ENCODE results near the gene KIR3DL3. TPM values are rescaled to one million over a fixed set of nuclear protein-coding genes. Genes with fewer than 3 reads are reported as not detected.

The KIR3DL3 gene
- polyA plus RNA-seq, 1 experiment: not detected

DNA sequence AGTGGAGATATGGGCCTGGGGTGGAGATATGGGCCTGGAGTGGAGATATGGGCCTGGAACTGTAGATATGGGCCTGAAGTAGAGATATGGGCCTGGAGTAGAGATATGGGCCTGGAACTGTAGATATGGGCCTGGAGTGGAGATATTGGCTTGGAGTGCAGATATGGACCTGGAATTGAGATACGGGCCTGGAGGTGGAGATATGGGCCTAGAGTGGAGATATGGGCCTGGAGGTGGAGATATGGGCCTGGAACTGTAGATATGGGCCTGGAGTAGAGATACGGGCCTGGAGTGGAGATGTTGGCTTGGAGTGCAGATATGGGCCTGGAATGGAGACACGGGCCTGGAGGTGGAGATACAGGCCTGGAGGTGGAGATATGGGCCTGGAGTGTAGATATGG is 402 bp downstream of the KIR3DL3 start:
- H3K4me3 ChIP-seq (ENCODE audit: low read depth, low read length): no peak overlapping the region
- TF ChIP-seq, protein P1, sequence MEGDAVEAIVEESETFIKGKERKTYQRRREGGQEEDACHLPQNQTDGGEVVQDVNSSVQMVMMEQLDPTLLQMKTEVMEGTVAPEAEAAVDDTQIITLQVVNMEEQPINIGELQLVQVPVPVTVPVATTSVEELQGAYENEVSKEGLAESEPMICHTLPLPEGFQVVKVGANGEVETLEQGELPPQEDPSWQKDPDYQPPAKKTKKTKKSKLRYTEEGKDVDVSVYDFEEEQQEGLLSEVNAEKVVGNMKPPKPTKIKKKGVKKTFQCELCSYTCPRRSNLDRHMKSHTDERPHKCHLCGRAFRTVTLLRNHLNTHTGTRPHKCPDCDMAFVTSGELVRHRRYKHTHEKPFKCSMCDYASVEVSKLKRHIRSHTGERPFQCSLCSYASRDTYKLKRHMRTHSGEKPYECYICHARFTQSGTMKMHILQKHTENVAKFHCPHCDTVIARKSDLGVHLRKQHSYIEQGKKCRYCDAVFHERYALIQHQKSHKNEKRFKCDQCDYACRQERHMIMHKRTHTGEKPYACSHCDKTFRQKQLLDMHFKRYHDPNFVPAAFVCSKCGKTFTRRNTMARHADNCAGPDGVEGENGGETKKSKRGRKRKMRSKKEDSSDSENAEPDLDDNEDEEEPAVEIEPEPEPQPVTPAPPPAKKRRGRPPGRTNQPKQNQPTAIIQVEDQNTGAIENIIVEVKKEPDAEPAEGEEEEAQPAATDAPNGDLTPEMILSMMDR (IDR thresholded peaks at IDR 0.05; ENCODE audit: insufficient read depth, low read depth, low read length): no peak
- CTCF ChIA-PET: no interaction called here
- POLR2A ChIA-PET: no interaction called here
- no peaks in the 10 kb centered on the region for H3K27me3 ChIP-seq (ENCODE audit: control insufficient read depth, insufficient read depth, low read length)
- H3K36me3 ChIP-seq (ENCODE audit: control insufficient read depth, insufficient read depth, low read length): no peaks in the 10 kb centered on the region
- DNase-seq (ENCODE audit: low read depth): no peak

DNA sequence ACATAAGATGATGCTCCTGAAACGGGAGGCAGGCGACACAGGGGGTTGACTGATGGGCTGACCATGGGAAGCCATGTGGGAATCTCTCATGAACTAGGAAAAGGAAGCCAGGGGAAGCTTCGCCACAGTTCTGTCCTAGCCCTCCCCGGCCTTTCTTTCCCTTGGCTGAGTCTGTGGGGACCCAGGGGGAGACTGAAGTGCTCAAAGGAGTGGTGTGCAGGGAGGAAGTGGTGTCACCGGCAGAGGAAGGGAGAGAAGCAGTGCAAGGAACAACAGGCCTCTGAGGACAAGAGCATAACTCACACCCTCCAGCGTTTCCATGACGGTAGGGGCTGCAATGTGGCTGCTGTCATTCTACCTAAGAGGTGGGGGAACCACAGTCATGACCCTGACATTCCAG is 1.1 kb downstream of the KIR3DL3 start:
- H3K27me3 ChIP-seq (ENCODE audit: control insufficient read depth, insufficient read depth, low read length): no peaks in the 10 kb centered on the region
- TF ChIP-seq, protein P1 (IDR thresholded peaks at IDR 0.05; ENCODE audit: insufficient read depth, low read depth, low read length): no peak
- DNase-seq (ENCODE audit: low read depth): no peak
- ChIA-PET POLR2A (no interaction called here), CTCF (no interaction called here)
- H3K36me3 ChIP-seq (ENCODE audit: control insufficient read depth, insufficient read depth, low read length): no peaks in the 10 kb centered on the region
- no peak overlapping the region for H3K4me3 ChIP-seq (ENCODE audit: low read depth, low read length)

DNA sequence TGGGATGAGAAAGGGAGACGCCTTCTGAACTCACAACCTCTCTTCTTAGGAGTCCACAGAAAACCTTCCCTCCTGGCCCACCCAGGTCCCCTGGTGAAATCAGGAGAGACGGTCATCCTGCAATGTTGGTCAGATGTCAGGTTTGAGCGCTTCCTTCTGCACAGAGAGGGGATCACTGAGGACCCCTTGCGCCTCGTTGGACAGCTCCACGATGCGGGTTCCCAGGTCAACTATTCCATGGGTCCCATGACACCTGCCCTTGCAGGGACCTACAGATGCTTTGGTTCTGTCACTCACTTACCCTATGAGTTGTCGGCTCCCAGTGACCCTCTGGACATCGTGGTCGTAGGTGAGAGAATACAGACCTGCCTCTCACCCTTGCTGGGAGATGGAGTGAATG is 3.3 kb downstream of the KIR3DL3 start:
- Histone ChIP-seq H3K27me3 (ENCODE audit: control insufficient read depth, insufficient read depth, low read length) (no peaks in the 10 kb centered on the region), H3K36me3 (ENCODE audit: control insufficient read depth, insufficient read depth, low read length) (no peaks in the 10 kb centered on the region), H3K4me3 (ENCODE audit: low read depth, low read length) (no peak overlapping the region)
- TF ChIP-seq, protein P1 (IDR thresholded peaks at IDR 0.05; ENCODE audit: insufficient read depth, low read depth, low read length): no peak
- DNase-seq (ENCODE audit: low read depth): no peak
- POLR2A ChIA-PET: no interaction called here
- CTCF ChIA-PET: no interaction called here

DNA sequence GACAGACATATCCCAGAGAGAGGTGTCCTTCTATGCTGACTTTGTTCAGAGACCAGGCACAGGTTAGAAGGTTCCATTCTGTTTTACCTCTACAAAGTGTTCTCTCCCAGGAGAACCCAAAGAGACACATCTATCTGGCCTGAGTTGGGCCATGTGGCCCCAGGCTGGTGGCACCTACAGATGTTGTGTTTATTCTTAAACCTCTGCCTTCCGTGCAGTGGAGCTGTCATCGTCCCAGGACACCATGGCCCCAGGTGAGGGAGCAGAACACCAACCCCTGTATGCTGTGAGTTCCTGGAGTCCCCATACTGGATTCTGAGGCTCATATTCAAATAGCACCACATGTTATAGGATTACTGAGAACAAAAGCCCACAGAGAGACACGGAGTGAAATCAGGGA is 3.9 kb downstream of the KIR3DL3 start:
- ChIA-PET CTCF (no interaction called here), POLR2A (no interaction called here)
- TF ChIP-seq, protein P1 (IDR thresholded peaks at IDR 0.05; ENCODE audit: insufficient read depth, low read depth, low read length): no peak
- Histone ChIP-seq H3K27me3 (ENCODE audit: control insufficient read depth, insufficient read depth, low read length) (no peaks in the 10 kb centered on the region), H3K36me3 (ENCODE audit: control insufficient read depth, insufficient read depth, low read length) (no peaks in the 10 kb centered on the region), H3K4me3 (ENCODE audit: low read depth, low read length) (no peak overlapping the region)
- no peak for DNase-seq (ENCODE audit: low read depth)

DNA sequence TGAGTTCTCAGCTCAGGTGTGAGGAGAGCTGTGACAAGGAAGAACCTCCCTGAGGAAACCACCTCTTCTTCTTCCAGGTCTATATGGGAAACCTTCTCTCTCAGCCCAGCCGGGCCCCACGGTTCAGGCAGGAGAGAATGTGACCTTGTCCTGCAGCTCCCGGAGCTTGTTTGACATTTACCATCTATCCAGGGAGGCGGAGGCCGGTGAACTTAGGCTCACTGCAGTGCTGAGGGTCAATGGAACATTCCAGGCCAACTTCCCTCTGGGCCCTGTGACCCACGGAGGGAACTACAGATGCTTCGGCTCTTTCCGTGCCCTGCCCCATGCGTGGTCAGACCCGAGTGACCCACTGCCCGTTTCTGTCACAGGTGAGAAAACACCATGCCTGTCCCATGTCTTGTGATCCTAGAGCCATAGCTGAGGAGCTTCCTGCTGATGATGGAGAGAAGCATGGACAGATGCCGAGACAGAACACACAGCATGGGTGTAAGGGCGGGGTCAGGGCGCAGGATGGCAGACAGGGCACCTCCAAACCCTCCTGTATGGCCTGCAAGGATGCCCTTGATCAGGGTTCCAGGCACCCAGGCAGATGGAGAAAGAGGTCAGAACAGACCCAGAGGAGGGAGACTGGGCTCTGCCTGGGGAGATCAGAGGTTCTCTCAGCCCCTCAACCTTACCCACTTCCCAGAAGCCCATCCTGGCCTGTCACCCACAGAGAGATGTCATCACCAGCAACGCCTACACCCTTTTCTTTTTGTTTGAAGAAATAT is 5.4 kb downstream of the KIR3DL3 start:
- POLR2A ChIA-PET: no interaction called here
- CTCF ChIA-PET: no interaction called here

More for the DNA sequence above, 5.4 kb downstream of the KIR3DL3 start:
- TF ChIP-seq, protein P1 (IDR thresholded peaks at IDR 0.05; ENCODE audit: insufficient read depth, low read depth, low read length): no peak
- no peaks in the 10 kb centered on the region for H3K36me3 ChIP-seq (ENCODE audit: control insufficient read depth, insufficient read depth, low read length)
- no peak overlapping the region for H3K4me3 ChIP-seq (ENCODE audit: low read depth, low read length)
- DNase-seq (ENCODE audit: low read depth): no peak
- H3K27me3 ChIP-seq (ENCODE audit: control insufficient read depth, insufficient read depth, low read length): no peaks in the 10 kb centered on the region
